Measurements from ENCODE around the gene BSPH1.
"Not testable (repeated sequence)": the region's sequence is repeated elsewhere in the genome, so short reads cannot be mapped to it uniquely, and the experiment has no call there.

BSPH1 gene
- total RNA-seq, result 0 reads per million in 2 donors

- DNase-seq, result no peak
These were observed at the start of gene BSPH1 for GRCh38 chr19:47992070-47992469. Gene BSPH1, minus strand, starts transcription at chr19:47992170. Its CDS starts 89 bp downstream, at chr19:47992081.

- DNase-seq, result no peak
These were observed 44.8 kb upstream of the BSPH1 start for GRCh38 chr19:48036765-48037164.

GRCh38 chr19:48033604-48034003 lies 41.6 kb upstream of the BSPH1 start:
- DNase-seq, result no peak

- DNase-seq, result no peak
These were observed 38.1 kb upstream of the BSPH1 start for GRCh38 chr19:48030073-48030472.

- no peak for DNase-seq
These were observed 37.5 kb upstream of the BSPH1 start for GRCh38 chr19:48029431-48029830.

GRCh38 chr19:48025480-48025879 lies 33.5 kb upstream of the BSPH1 start:
- DNase-seq, result no peak

GRCh38 chr19:48023518-48023917 lies 31.5 kb upstream of the BSPH1 start:
- DNase-seq, result no peak

- DNase-seq, result no peak
These were observed 31.0 kb upstream of the BSPH1 start for GRCh38 chr19:48023011-48023410.

GRCh38 chr19:48020686-48021085 lies 28.7 kb upstream of the BSPH1 start:
- no peak for DNase-seq

- DNase-seq, result no peak
These were observed 19.2 kb upstream of the BSPH1 start for GRCh38 chr19:48010932-48011758.

- DNase-seq, result no peak
These were observed 14.8 kb upstream of the BSPH1 start for GRCh38 chr19:48006762-48007161.

- no peak for DNase-seq
These were observed 12.3 kb upstream of the BSPH1 start for GRCh38 chr19:48004236-48004635.

GRCh38 chr19:48000846-48001245 lies 8.9 kb upstream of the BSPH1 start:
- no peak for DNase-seq

GRCh38 chr19:47998800-47999199 lies 6.8 kb upstream of the BSPH1 start:
- DNase-seq, result no peak

GRCh38 chr19:47996230-47996727 lies 4.3 kb upstream of the BSPH1 start:
- no peak for DNase-seq

GRCh38 chr19:47994209-47994802 lies 2.3 kb upstream of the BSPH1 start, which contains the start of gene ELSPBP1:
Gene ELSPBP1, plus strand, starts transcription at chr19:47994632. Its CDS starts 14,036 bp downstream, at chr19:48008668.
- no peak for DNase-seq

GRCh38 chr19:47991191-47991808 lies 670 bp downstream of the BSPH1 start:
- no peak for DNase-seq

GRCh38 chr19:47973529-47973928 lies 18.4 kb downstream of the BSPH1 start:
- DNase-seq, result no peak

GRCh38 chr19:47955936-47956335 lies 36.0 kb downstream of the BSPH1 start:
- not testable (repeated sequence) for DNase-seq

- not testable (repeated sequence) for DNase-seq
These were observed 39.8 kb downstream of the BSPH1 start for GRCh38 chr19:47952132-47952531.

GRCh38 chr19:47949852-47950521 lies 42.0 kb downstream of the BSPH1 start:
- DNase-seq, result not testable (repeated sequence)

GRCh38 chr19:47928581-47928980 lies 63.4 kb downstream of the BSPH1 start:
- not testable (repeated sequence) for DNase-seq

GRCh38 chr19:47920107-47920506 lies 71.9 kb downstream of the BSPH1 start:
- not testable (repeated sequence) for DNase-seq

Data from activated gamma-delta T cell (primary cell).